HG03558 (cell line): ENCODE measurements around the gene CCDC80.
"Not testable (repeated sequence)": the region's sequence is repeated elsewhere in the genome, so short reads cannot be mapped to it uniquely, and the experiment has no call there.

Experiments used
- ATAC-seq: cut with Tn5 transposase; IDR thresholded peaks from one replicate; pipeline ENCODE4 v1.9.1; 2021; ENCODE audit warnings: moderate number of reproducible peaks; ENCODE audit not compliant: unreplicated experiment; ENCODE audit errors: extremely low read depth

The CCDC80 gene

DNA sequence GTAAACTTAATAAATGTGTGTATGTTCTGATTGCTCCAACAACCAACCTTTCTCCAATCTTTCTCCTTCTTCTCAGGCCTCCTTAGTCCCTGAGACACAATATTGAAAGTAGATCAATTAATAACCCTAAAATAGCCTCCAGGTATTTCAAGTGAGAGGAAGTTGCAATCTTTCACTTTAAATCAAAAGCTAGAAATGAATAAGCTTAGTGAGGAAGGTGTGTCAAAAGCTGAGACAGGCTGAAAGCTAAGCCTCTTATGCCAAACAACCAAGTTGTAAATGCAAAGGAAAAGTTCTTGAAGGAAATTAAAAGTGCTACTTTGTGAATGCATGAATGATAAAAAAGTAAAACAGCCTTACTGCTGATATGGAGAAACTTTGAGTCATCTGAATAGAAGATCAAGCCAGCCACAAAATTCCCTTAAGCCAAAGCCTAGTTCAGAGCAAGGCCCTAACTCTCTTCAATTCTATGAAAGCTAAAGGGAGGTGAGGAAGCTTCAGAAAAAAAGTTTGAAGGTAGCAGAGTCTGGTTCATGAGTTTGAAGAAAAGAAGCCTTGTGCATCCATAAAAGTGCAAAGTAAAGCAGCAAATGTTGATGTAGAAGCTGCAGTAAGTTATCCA is 38.6 kb downstream of the CCDC80 start:
- ATAC-seq, result no peak

DNA sequence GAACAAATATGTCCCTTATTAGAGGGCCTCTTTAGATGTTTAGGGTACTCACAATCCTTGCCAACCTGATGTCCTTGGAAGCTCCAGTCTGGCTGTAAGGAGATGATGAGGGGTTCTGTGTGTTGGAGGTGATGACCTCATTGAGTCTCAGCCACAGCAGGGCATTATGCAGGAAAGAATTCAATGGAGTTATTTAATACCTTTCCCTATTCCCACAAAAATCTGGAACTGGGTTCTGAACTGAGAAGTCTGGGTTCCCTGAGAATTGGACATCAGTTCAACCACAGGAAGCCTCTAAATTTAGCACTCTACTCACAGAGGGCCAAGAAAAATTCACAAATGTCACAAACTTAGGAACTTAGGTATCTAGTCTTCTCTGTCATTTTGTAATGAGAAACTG is 42.2 kb downstream of the CCDC80 start:
- no peak for ATAC-seq

DNA sequence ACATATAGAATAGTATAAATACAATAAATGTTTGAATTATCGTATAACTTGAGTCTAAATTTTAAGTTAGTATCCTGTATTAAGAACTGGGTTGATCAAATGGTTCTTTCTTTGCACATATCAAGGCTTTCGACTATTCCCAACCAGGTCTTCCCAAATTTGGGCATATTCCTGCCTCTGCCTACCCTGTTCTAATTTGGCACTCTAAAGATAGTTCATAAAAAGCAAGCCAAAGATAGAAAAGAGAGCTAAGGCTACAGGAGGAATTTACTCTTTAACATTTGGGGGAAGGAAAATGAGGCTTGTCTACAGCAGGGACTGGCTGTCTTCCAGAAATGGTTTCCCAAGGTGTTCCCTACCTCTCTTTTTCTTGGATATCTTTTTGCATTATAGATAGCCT is 43.0 kb downstream of the CCDC80 start:
- ATAC-seq, result no peak

DNA sequence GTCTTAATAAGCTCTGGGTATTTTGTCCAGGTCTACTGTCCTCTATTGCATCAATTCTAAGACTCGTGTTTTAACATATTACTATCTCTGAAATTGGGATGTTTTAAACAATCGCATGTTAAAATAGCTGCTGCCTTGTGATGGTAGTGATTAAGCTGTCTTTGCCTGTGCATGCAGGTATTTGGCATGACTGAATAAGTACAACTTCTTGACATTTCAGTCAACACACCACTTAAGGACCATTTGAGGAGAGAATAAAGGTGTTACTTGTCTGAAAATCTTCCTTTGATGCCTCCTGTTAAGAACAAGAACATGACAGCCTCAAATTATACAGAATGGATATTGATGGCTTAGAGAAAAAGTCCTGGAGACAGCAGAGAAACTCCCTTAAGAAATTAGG is 46.1 kb downstream of the CCDC80 start:
- no peak for ATAC-seq

DNA sequence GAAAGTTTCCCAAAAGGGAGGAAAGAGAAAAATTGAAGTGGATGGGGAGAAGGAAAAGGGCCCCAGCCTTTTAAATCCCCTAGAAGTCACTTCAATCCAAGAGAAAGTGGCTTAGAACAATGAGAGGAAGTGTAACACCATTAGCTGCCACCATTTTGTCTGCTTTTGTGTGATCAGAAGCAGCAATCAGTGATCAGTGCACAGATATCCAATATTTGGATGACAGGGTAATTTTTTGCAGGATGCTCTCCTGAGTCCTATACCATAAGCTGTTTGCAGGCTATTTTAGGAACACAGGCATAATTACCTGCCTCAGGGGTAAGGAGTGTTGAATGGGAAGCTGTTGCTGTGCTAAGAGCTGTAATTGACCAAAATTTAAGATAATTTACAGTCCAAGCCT is 47.7 kb downstream of the CCDC80 start:
- no peak for ATAC-seq

GRCh38 chr3:112587336-112587735 is 53.6 kb downstream of the CCDC80 start:
- ATAC-seq, result no peak

DNA sequence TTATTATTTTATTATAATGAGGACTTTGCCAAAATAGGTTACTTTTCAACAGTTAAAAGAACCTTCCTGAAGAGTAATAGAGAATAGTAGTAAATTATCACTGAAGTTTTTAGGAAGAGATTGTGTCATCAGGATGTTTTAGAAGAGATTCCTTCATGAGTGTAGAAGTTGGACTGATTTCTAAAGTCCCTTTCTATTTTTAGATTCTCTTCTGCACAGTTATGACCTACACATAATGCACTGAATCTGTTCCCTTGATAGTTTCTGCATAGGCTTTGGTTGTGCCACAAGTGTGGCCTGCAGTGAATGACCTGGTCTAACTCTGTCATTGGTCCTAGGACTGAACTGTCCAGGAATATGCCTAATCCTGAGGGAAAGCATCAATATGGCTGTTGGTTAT is 55.2 kb downstream of the CCDC80 start:
- no peak for ATAC-seq

DNA sequence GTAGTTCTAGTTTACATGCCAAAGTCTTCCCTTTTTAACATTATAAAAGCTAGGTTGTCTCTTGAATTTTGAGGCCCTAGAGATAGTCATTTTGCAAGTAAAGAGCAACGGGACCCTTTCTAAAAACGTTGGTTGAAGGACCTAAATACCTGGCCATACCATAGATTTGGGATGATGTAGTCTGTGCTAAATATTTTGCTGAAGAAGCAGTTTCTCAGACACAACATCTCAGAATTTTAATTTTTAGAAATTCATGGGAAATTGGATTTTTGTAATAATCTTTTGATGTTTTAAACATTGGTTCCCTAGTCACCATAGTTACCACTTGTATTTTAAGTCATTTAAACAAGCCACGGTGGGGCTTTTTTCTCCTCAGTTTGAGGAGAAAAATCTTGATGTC is 57.8 kb downstream of the CCDC80 start:
- ATAC-seq, result no peak

- ATAC-seq, result no peak
Observed at GRCh38 chr3:112582244-112582874, 58.6 kb downstream of the CCDC80 start.

- ATAC-seq, result no peak
Observed at GRCh38 chr3:112579697-112580096, 61.2 kb downstream of the CCDC80 start.

GRCh38 chr3:112579232-112579631 is 61.7 kb downstream of the CCDC80 start:
- no peak for ATAC-seq

DNA sequence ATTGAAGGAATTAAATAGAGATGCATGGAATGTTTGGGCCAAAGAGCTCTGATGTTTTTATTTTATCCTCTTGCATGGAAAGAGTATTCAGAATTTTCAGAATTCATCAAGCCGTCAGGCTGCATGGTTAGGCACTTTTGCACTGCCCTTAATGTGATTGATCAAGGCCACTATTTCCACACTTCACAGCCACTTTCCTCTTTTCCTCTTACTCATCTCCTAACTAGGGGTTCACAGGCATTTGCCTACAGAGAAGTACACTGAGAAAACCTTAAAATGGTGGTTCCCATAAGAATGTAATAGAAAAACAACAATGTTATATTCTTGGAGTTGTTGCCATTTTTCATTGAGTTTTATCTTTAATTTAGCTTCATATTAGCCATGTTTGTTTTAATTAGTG is 68.2 kb downstream of the CCDC80 start:
- ATAC-seq, result no peak

- ATAC-seq, result no peak
Observed at GRCh38 chr3:112569265-112569664, 71.7 kb downstream of the CCDC80 start.

GRCh38 chr3:112568642-112569041 is 72.3 kb downstream of the CCDC80 start:
- ATAC-seq, result no peak

- no peak for ATAC-seq
Observed at GRCh38 chr3:112564940-112565305, 76.0 kb downstream of the CCDC80 start.

DNA sequence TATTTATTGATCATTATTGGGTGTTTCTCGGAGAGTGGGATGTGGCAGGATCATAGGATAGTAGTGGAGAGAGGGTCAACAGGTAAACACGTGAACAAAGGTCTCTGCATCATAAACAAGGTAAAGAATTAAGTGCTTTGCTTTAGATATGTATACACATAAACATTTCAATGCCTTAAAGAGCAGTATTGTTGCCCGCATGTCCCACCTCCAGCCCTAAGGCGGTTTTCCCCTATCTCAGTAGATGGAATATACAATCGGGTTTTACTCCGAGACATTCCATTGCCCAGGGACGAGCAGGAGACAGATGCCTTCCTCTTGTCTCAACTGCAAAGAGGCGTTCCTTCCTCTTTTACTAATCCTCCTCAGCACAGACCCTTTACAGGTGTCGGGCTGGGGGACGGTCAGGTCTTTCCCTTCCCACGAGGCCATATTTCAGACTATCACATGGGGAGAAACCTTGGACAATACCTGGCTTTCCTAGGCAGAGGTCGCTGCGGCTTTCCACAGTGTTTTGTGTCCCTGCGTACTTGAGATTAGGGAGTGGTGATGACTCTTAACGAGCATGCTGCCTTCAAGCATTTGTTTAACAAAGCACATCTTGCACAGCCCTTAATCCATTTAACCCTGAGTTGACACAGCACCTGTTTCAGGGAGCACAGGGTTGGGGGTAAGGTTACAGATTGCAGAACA is 76.5 kb downstream of the CCDC80 start:
- ATAC-seq, result not testable (repeated sequence)

DNA sequence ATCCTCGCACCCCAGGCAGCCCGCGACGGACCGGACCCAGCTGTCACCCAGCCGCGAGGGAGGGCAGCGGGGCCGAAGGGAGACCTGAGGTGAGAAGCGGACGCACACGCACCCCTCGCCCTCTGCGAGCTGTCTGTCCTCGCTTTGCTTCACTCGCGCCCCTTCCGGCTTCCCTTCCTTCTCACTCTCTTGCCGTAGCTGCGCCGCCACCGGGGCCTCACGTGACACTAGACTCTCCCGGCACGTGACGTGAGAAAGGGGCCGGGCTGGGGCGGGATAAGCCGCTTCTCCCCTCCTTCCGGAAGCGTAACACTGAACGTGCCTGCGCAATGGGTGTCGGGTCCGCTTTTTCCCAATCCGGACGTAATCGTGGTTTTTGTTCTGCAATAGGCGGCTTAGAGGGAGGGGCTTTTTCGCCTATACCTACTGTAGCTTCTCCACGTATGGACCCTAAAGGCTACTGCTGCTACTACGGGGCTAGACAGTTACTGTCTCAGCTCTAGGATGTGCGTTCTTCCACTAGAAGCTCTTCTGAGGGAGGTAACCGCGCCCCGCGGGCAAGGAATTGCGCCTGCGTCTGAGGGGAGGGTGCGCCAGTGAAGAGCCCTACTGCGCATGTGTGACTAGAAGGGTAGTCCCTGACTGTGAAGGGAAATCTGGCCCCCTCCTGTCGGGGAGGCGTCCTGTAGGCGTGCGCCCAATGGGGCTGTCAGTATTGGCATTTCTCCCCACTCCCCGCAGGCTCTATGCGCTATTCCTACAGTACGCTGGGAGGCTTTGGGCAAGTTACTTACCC is 79.0 kb downstream of the CCDC80 start, which contains the start of the genes ATG3 and SLC35A5:
ATG3 (minus strand) TSS at position 229 of the 796 bp plus-strand sequence. CDS start 434 bp downstream, outside the sequence.
SLC35A5 (plus strand) TSS at position 312 of the 796 bp plus-strand sequence. CDS start 1,359 bp downstream, outside the sequence.
- ATAC-seq, result peak; percentile 61

- ATAC-seq, result peak; percentile 21
Observed at GRCh38 chr3:112561484-112561733, 79.5 kb downstream of the CCDC80 start.

DNA sequence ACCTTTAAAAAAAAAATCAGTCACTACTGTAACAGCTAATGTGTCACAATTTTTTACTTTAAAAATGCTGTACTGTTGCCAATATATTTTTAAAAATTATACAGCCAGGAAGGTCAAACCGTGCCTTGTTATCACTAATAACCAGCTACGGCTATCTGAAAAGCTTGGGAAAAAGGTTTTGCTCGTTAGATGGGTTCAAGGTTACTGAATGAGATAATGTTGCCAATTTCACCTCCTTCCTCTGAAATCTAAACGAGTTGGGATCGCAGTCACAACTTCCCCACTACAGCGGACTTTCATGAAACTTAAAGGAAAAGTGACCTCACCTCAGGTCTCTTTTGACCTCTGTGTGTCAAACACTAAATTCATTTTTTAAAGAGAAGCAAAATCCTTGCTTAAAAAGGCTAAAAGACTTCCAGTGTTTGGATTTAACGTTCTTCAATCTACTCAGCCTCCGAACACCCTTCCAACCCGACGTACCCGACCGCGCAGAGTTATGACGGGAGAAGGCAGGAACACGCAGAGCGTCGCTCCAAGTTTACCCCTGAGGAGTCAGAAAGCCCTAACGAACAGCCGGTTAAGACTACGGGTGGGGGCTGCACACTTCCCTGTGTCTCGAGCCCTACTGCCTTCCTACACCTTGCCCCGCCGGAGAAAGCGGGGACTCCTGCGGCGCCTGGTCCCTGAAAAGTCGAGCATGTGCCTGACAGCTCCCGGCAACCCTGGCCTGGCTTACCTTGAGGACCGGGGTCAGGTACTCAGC is 80.0 kb downstream of the CCDC80 start:
- ATAC-seq, result peak; percentile 3

GRCh38 chr3:112560307-112560706 is 80.6 kb downstream of the CCDC80 start:
- no peak for ATAC-seq
